Uterus (tissue), 2 donors: ENCODE results near the gene PCDHB12.
"Not testable (repeated sequence)": the region's sequence is repeated elsewhere in the genome, so short reads cannot be mapped to it uniquely, and the experiment has no call there.

Experiments used
- CTCF ChIP-seq, 4 experiments: fragments of 200-600 bp in 2 of 4; fragments of 450-650 bp in 2 of 4; sonication (generic) in 2 of 4; IDR thresholded peaks; one replicate each; pipeline ENCODE4 v1.5.1; 2016 to 2019; ENCODE audit warnings: antibody characterized with exemption in 4 of 4, mild to moderate bottlenecking in 2 of 4, moderate library complexity in 1 of 4
- POLR2A ChIP-seq, 2 donors: fragments of 450-650 bp; IDR thresholded peaks; one replicate each; pipeline ENCODE4 v1.6.1; 2016; ENCODE audit warnings: antibody characterized with exemption in 2 of 2, mild to moderate bottlenecking in 1 of 2, moderate library complexity in 1 of 2

- TF ChIP-seq CTCF, POLR2A (IDR thresholded peaks at IDR 0.05): not testable (repeated sequence)
Observed at GRCh38 chr5:141210281-141210680, 1.8 kb downstream of the PCDHB12 start.
